Epithelial cell of proximal tubule (primary cell): ENCODE measurements around the gene ABI3. TPM values are rescaled to one million over a fixed set of nuclear protein-coding genes. Genes with fewer than 3 reads are reported as not detected.

ENCODE experiments used
- DNase-seq: peaks from one replicate; pipeline ENCODE4 v3.0.0-alpha.2; 2011; ENCODE audit warnings: low read depth
- H3K4me3 ChIP-seq: 2 replicates; pipeline ENCODE4 v1.5.1; 2011; ENCODE audit warnings: low read depth, mild to moderate bottlenecking, low read length
- CTCF ChIP-seq: conservative IDR thresholded peaks from 2 replicates; pipeline ENCODE4 v1.5.1; 2012; ENCODE audit warnings: low read depth, mild to moderate bottlenecking, low read length
- total RNA-seq: library from RNA; depleted of rRNA; stranded (reverse); fragments of >200 nt; gene quantifications from 2 replicates; pipeline ENCODE4 v1.2.3, GENCODE V29; 2015

ABI3 gene
- total RNA-seq, 1 donor from 2014 or later, result 0.86 TPM

GRCh38 chr17:49266233-49266632 lies 55.7 kb downstream of the ABI3 start:
- H3K4me3 ChIP-seq, result no peak overlapping the region
- DNase-seq, result no peak
- TF ChIP-seq CTCF, result no peak

- TF ChIP-seq CTCF, result no peak
- no peak for DNase-seq
- H3K4me3 ChIP-seq, result no peak overlapping the region
These were observed 57.4 kb downstream of the ABI3 start for GRCh38 chr17:49267912-49268311.

- no peak for TF ChIP-seq CTCF
- H3K4me3 ChIP-seq, result no peak overlapping the region
- DNase-seq, result no peak
These were observed 58.8 kb downstream of the ABI3 start for GRCh38 chr17:49269356-49269755.

Other genes with a start within 250 kb of the ABI3 start
- gene GIP, start 242.1 kb upstream of the ABI3 start, total RNA-seq, result not detected in 2 replicates
- 9.0 and 15.7 TPM in 2 replicates for gene IGF2BP1, start 213.3 kb upstream of the ABI3 start, total RNA-seq
- 0.94 and 1.6 TPM in 2 replicates for gene B4GALNT2, start 77.9 kb upstream of the ABI3 start, total RNA-seq
- 1.4 and 1.8 TPM in 2 replicates for gene GNGT2, start 133 bp upstream of the ABI3 start, total RNA-seq
- 0.22 TPM in 1 of 2 replicates, not detected in the other for gene PHOSPHO1, start 20.1 kb downstream of the ABI3 start, total RNA-seq
- gene ZNF652, start 151.5 kb downstream of the ABI3 start, total RNA-seq, result 10.9 and 12.8 TPM in 2 replicates
- 166 and 263 TPM in 2 replicates for gene PHB1, start 204.2 kb downstream of the ABI3 start, total RNA-seq